Heart right ventricle (tissue), 16 donors: ENCODE measurements around the gene MYL6. TPM values are rescaled to one million over a fixed set of nuclear protein-coding genes. Genes with fewer than 3 reads are reported as not detected.

Source experiments
- ATAC-seq, 8 donors: fragments of 200-7000 bp; cut with Tn5 transposase; one replicate each; pipeline ENCODE4 v1.9.1; 2020; ENCODE audit warnings: mild to moderate bottlenecking in 8 of 8, moderate library complexity in 8 of 8, moderate number of reproducible peaks in 1 of 8
- DNase-seq, 2 donors: peaks; one replicate each; pipeline ENCODE4 v3.0.0-alpha.2; 2020
- H3K27ac ChIP-seq, 10 donors: fragments of 200-600 bp; sonication (generic) in 2 of 10; one replicate each; pipeline versions ENCODE4 v1.5.0 to v1.8.0; 2020 to 2022; ENCODE audit warnings: mild to moderate bottlenecking in 3 of 10
- H3K27me3 ChIP-seq, 7 donors: fragments of 200-600 bp; one replicate each; pipeline ENCODE4 v1.8.0; 2021 to 2022; ENCODE audit warnings: mild to moderate bottlenecking in 2 of 7
- H3K36me3 ChIP-seq, 9 donors: fragments of 200-600 bp; sonication (generic) in 1 of 9; one replicate each; pipeline versions ENCODE4 v1.5.0 to v1.8.0; 2020 to 2022; ENCODE audit warnings: mild to moderate bottlenecking in 2 of 9
- H3K4me1 ChIP-seq, 9 donors: fragments of 200-600 bp; sonication (generic) in 1 of 9; one replicate each; pipeline versions ENCODE4 v1.5.0 to v1.8.0; 2020 to 2022; ENCODE audit warnings: mild to moderate bottlenecking in 4 of 9
- H3K4me3 ChIP-seq, 10 donors: fragments of 200-600 bp; sonication (generic) in 2 of 10; one replicate each; pipeline versions ENCODE4 v1.5.0 to v1.8.0; 2020 to 2022; ENCODE audit warnings: mild to moderate bottlenecking in 7 of 10, moderate library complexity in 2 of 10
- H3K9me3 ChIP-seq, 11 donors: fragments of 200-600 bp in 10 of 11; sonication (generic) in 2 of 11; one replicate each; pipeline versions ENCODE4 v1.5.0 to v1.8.0; 2013 to 2022; ENCODE audit warnings: mild to moderate bottlenecking in 2 of 11, control low read depth in 1 of 11, moderate library complexity in 1 of 11
- WGBS, 2 donors: extraction: QIAGEN DNeasy Blood & Tissue Kit; methylation state at CpG; one replicate each; pipeline ENCODE4 v1.1.7; 2013; ENCODE audit warnings: inconsistent platforms in 1 of 2; 5-methylcytosine and 5-hydroxymethylcytosine counted together
- intact Hi-C, 10 donors: fragments of 100-400 bp; cut with DNase I; formaldehyde crosslinking; loops; one replicate each; pipeline versions ENCODE4 v1.11.1 to v1.14.2; 2022
- polyA plus RNA-seq, 2 donors: library from polyadenylated mRNA; stranded (reverse); fragments of 200-250 nt; gene quantifications; one replicate each; pipeline ENCODE4 v1.2.3, GENCODE V29; 2013
- total RNA-seq, 10 donors: library from RNA; stranded (reverse); fragmentation: NEBNext Ultra II Directional in 3 of 10; extraction: Animal tissue kit (Norgen Biotek cat#: 25700) in 3 of 10; gene quantifications; one replicate each; pipeline versions ENCODE4 v1.2.1 to v1.2.4, GENCODE V29; 2021 to 2023
- TF ChIP-seq, protein P1 (sequence below), 9 donors: fragments of 200-600 bp; sonication (generic) in 2 of 9; IDR thresholded peaks; one replicate each; pipeline versions ENCODE4 v1.5.0 to v1.8.0; 2021 to 2022; ENCODE audit warnings: antibody characterized with exemption in 9 of 9, mild to moderate bottlenecking in 5 of 9, moderate library complexity in 1 of 9
- donor health status: Arrhythmogenic right ventricular cardiomyopathy.
- donor health status: ischemic (EF 13 %, LVEDD 7.1; RV severe dilation, severe dysfunction).
- donor health status: healthy with polysubstance abuse.
- donor health status: DM: no; HTN: yes; CAD: no.
- donor health status: DM: no; HTN: no; CAD: no.
- donor health status: ischemic (EF 25% LVEDD 6.9; RV normal size, moderate dysfunction).
- donor health status: ischemic (EF 25% LVEDD 5.7; RV mildly dilated, moderate dysfunction).
- donor health status: healthy.
- donor health status: DM: yes; HTN: yes; CAD: no.
- donor health status: Ischemic cardiomyopathy.
- donor health status: ischemic (EF 35%, LVEDD 5.7; RV mildly dilated, moderate dysfunction).
- donor health status: nonischemic (EF 11% LVEDD 7.7; RV severe dilation, severe dysfunction).
- donor health status: DM: yes; HTN: yes; CAD: no.
- donor health status: PGD.
- donor health status: ischemic (EF 29% LVEDD 5.4; RV normal size, mild dysfunction).
- donor health status: nonischemic (EF 23%, LVEDD 6.1; RV moderate dilation, normal function).

MYL6 gene
- total and polyA plus RNA-seq, 12 donors, result 355 to 2,127 (median 503) TPM

DNA sequence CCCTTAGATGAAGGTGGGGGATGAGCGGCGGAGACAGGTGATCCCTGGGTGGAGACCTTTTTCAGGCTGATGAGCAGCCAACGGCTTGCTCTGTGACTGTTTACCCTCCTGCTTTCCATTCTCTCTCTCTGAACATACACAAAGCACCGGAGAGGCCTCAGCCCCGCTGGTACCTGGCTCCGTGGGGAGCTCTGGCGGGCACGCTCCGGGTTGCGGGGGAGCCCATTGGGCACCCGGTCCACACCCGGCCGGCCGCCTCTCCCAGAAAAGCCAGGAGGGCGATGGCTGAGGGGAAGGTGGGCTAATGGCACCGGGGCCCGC lies 30.6 kb downstream of the MYL6 start:
- peaks cover 0 to 36% (median 23%) of the 10 kb centered on the region in 9 donors for H3K36me3 ChIP-seq
- peak overlapping the region; percentile 57 to 95 (median 92) for H3K27ac ChIP-seq
- no peak for DNase-seq
- H3K9me3 ChIP-seq, result no peaks in the 10 kb centered on the region
- peak in 3 of 8 donors; percentile 0 to 32 (median 1) for ATAC-seq
- peaks cover 6 to 39% (median 27%) of the 10 kb centered on the region in 9 donors for H3K4me1 ChIP-seq
- peak overlapping the region; percentile 61 to 92 (median 86) for H3K4me3 ChIP-seq
- 1 to 3% methylated on average over 15 to 17 of the region's 17 CpGs for WGBS, 2 donors
- no peaks in the 10 kb centered on the region for H3K27me3 ChIP-seq
- intact Hi-C loops, result loop anchor here (1.0 to 10.0 kb wide), 13 partner anchors 28 to 144 kb away; partner anchors contain the start of genes ESYT1 (in 2 of the 10), ZC3H10 (in 2 of the 10), MYL6B (in 1 of the 10) and NABP2 (in 1 of the 10)
- TF ChIP-seq, protein P1, sequence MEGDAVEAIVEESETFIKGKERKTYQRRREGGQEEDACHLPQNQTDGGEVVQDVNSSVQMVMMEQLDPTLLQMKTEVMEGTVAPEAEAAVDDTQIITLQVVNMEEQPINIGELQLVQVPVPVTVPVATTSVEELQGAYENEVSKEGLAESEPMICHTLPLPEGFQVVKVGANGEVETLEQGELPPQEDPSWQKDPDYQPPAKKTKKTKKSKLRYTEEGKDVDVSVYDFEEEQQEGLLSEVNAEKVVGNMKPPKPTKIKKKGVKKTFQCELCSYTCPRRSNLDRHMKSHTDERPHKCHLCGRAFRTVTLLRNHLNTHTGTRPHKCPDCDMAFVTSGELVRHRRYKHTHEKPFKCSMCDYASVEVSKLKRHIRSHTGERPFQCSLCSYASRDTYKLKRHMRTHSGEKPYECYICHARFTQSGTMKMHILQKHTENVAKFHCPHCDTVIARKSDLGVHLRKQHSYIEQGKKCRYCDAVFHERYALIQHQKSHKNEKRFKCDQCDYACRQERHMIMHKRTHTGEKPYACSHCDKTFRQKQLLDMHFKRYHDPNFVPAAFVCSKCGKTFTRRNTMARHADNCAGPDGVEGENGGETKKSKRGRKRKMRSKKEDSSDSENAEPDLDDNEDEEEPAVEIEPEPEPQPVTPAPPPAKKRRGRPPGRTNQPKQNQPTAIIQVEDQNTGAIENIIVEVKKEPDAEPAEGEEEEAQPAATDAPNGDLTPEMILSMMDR (IDR thresholded peaks at IDR 0.05), result no peak

DNA sequence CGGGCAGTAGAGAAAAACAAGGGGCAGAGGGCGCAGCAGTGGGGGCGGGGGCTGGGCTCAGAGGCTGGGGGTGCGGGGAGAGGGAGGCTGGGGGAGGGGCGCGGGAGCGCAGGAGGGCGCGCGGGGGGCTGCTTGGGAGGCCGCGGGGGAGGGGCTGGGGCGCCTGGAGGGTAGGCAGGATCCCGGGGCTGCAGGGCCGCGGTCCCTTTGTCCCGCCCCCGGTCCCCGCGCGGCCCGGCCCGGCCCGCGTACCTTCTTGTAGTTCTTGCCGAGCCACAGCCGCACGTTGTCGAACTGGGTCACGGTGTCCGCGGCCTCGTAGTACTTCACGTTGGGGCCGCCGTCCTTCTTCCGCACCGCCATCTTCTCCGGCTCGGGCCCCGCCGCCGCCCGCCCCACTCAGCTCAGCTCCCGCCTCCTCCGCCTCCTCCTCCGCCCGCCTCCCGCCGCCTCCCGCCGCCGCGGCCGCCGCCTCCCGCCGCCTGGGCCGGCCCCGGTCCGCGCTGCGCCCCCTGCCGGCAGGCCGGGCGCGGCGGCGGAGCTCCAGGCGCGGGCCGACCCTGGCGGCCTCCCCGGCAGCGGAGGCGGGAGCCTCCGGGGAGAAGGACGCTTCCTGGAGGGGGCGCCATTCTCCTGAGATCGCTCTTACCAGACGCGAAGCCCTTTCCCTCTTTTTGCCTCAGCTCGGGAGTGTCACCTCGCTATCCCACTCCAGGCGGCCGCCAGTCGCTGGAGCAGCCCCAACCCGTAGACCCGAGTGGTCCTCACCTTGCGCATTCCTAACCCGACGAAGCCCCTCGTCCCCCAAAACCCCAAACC lies 31.1 kb downstream of the MYL6 start, which contains the start of gene SMARCC2:
Gene SMARCC2, minus strand, starts transcription at position 385 of the 819 bp plus-strand sequence. Its CDS starts 22 bp downstream, at position 363.
- TF ChIP-seq, protein P1 (IDR thresholded peaks at IDR 0.05), result peak; percentile 63 to 81 (median 74)
- DNase-seq (peak; percentile 87 to 88), ATAC-seq (peak; percentile 84 to 94 (median 92))
- H3K27ac ChIP-seq, result peak within 1 kb of the TSS; percentile 78 to 95 (median 92)
- WGBS, 2 donors, result 1% methylated on average over 40 to 93 of the region's 93 CpGs
- no peaks in the 10 kb centered on the region for H3K27me3 ChIP-seq
- peaks cover 6 to 39% (median 27%) of the 10 kb centered on the region in 9 donors for H3K4me1 ChIP-seq
- peaks cover 0 to 30% (median 17%) of the 10 kb centered on the region in 9 donors for H3K36me3 ChIP-seq
- intact Hi-C loops, result loop anchor here (1.0 to 10.0 kb wide), 12 partner anchors 29 to 145 kb away; partner anchors contain the start of genes ESYT1 (in 2 of the 10), ZC3H10 (in 2 of the 10), MYL6B (in 1 of the 10) and NABP2 (in 1 of the 10)
- H3K4me3 ChIP-seq, result peak within 1 kb of the TSS; percentile 61 to 92 (median 86)
- no peaks in the 10 kb centered on the region for H3K9me3 ChIP-seq

DNA sequence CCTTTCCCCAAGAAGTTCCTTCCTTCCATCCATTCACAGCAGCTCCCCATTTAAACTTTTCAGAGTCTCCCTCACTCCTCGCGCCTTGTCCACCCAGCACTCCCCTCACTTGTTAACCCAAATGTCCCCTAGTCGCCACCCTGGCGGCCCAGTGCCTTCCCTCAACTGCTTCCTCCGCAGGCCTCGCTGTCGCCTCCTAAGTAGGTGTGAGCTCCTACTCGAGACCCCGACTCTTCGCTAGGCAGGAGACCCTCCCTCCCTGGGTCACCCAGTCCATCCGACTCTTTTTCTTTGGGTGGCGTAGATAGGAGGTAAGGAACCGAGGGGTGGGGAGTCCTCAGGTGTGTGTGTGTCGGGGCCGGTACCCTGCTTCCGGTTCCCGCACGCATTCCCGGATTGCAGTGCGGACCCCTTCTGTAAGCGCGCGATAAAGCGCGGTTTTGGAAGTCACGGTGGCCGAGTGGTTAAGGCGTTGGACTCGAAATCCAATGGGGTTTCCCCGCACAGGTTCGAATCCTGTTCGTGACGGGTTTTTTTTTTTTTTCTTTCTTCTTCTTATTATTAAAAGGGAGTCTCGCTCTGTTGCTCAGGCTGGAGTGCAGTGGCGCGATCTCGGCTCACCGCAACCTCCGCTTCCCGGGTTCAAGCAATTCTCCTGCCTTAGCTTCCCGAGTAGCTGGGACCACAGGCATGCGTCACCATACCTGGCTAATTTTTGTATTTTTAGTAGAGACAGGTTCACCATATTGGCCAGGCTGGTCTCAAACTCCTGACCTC lies 31.9 kb downstream of the MYL6 start:
- Histone ChIP-seq H3K9me3 (no peaks in the 10 kb centered on the region), H3K36me3 (peaks cover 0 to 22% (median 9%) of the 10 kb centered on the region in 9 donors), H3K27ac (peak overlapping the region; percentile 78 to 95 (median 92)), H3K27me3 (no peaks in the 10 kb centered on the region), H3K4me1 (peaks cover 6 to 39% (median 27%) of the 10 kb centered on the region in 9 donors), H3K4me3 (peak overlapping the region; percentile 48 to 92 (median 86))
- ATAC-seq (peak; percentile 36 to 83 (median 69)), DNase-seq (peak; percentile 74 to 81)
- 1 to 2% methylated on average over 42 of the region's 42 CpGs for WGBS, 2 donors
- TF ChIP-seq, protein P1 (IDR thresholded peaks at IDR 0.05), result no peak
- intact Hi-C loops, result loop anchor here (1.0 to 10.0 kb wide), 15 partner anchors 29 to 277 kb away; partner anchors contain the start of genes ESYT1 (in 2 of the 10), NABP2 (in 2 of the 10), SPRYD4 (in 2 of the 10) and ZC3H10 (in 2 of the 10)
